K562 (cell line): ENCODE results near the gene ITGAD. TPM values are rescaled to one million over a fixed set of nuclear protein-coding genes. Genes with fewer than 3 reads are reported as not detected.
A peak's percentile ranks its signal among the peaks of the same experiment; 100 is the strongest.

Experiments used
- ARID3A ChIP-seq: IDR thresholded peaks from 2 replicates; pipeline ENCODE4 v1.6.1; 2012; ENCODE audit warnings: low read depth, low read length, improper control_type of control experiment, borderline replicate concordance
- ATF1 ChIP-seq, 2 experiments: fragments of 450-650 bp in 1 of 2; IDR thresholded peaks; 2 replicates each; pipeline ENCODE4 v1.6.1; 2016; ENCODE audit warnings: missing compliant biosample characterization in 1 of 2, missing genetic modification characterization in 1 of 2
- BCL6 ChIP-seq: fragments of 250-450 bp; sonication (Bioruptor Pico); IDR thresholded peaks from 2 replicates; pipeline ENCODE4 v1.4.0; 2020
- CBFA2T2 ChIP-seq: fragments of 450-650 bp; conservative IDR thresholded peaks from 2 replicates; pipeline ENCODE4 v1.6.1; 2017; ENCODE audit warnings: mild to moderate bottlenecking
- CEBPB ChIP-seq: fragments of 450-650 bp; IDR thresholded peaks from 2 replicates; pipeline ENCODE4 v1.6.1; 2016; ENCODE audit warnings: missing genetic modification characterization, missing compliant biosample characterization
- CEBPG ChIP-seq, 3 experiments: fragments of 200-800 bp in 1 of 3; sonication (Bioruptor generic) in 1 of 3; sonication (generic) in 1 of 3; formaldehyde crosslinking in 1 of 3; IDR thresholded peaks in 2 of 3; conservative IDR thresholded peaks in 1 of 3; 2 replicates each; pipeline versions ENCODE4 v1.6.1 to v1.8.0; 2016 to 2022; ENCODE audit warnings: missing compliant biosample characterization in 2 of 3, missing genetic modification characterization in 2 of 3, mild to moderate bottlenecking in 1 of 3, missing genetic modification reagents in 1 of 3
- ESRRA ChIP-seq: fragments of 450-650 bp; IDR thresholded peaks from 2 replicates; pipeline ENCODE4 v1.6.1; 2014; ENCODE audit warnings: low read depth, mild to moderate bottlenecking, moderate library complexity, borderline replicate concordance
- FOXM1 ChIP-seq, 2 experiments: fragments of 450-650 bp in 1 of 2; sonication (generic) in 1 of 2; formaldehyde crosslinking in 1 of 2; IDR thresholded peaks; 2 replicates each; pipeline versions ENCODE4 v1.6.1 to v1.9.0; 2017 to 2022; ENCODE audit warnings: low read depth in 2 of 2, mild to moderate bottlenecking in 2 of 2, missing genetic modification reagents in 1 of 2, moderate library complexity in 1 of 2
- NELFE ChIP-seq: IDR thresholded peaks from 2 replicates; pipeline ENCODE4 v1.6.1; 2011; ENCODE audit warnings: mild to moderate bottlenecking; ENCODE audit not compliant: insufficient read depth, insufficient read length
- RBM25 ChIP-seq: fragments of 200-400 bp; formaldehyde crosslinking; IDR thresholded peaks from 2 replicates; pipeline ENCODE4 v1.6.1; 2018; ENCODE audit warnings: low read length, low read depth, moderate library complexity; ENCODE audit not compliant: severe bottlenecking
- RHOXF2B ChIP-seq: fragments of 250-450 bp; sonication (Bioruptor Pico); conservative IDR thresholded peaks from 2 replicates; pipeline ENCODE4 v1.5.1; 2021
- XRCC5 ChIP-seq: fragments of 200-400 bp; formaldehyde crosslinking; IDR thresholded peaks from 2 replicates; pipeline ENCODE4 v1.6.1; 2017; ENCODE audit warnings: low read depth, mild to moderate bottlenecking, low read length
- ZBTB34 ChIP-seq: fragments of 250-450 bp; sonication (Bioruptor Pico); IDR thresholded peaks from 2 replicates; pipeline ENCODE4 v1.8.0; 2021; ENCODE audit warnings: mild to moderate bottlenecking, moderate library complexity
- ZBTB9 ChIP-seq: fragments of 450-650 bp; formaldehyde crosslinking; IDR thresholded peaks from 2 replicates; pipeline ENCODE4 v1.4.0; 2020; ENCODE audit warnings: mild to moderate bottlenecking, moderate library complexity
- ZC3H8 ChIP-seq: fragments of 450-650 bp; IDR thresholded peaks from 2 replicates; pipeline ENCODE4 v1.6.1; 2017
- polyA plus RNA-seq, 8 experiments: library from polyadenylated mRNA; depleted of rRNA in 4 of 8; stranded (reverse) in 5 of 8; unstranded in 3 of 8; fragments of >200 nt; fragmentation: Nextera tagmentation in 2 of 8; fragmentation: Illumina TruSeq in 1 of 8; extraction: Ambion mirVana in 2 of 8; extraction: Trizol in 1 of 8; gene quantifications; 2 replicates each; pipeline versions ENCODE4 v1.2.1 to v1.2.3, GENCODE V29; 2011 to 2014; ENCODE audit warnings: inconsistent platforms in 1 of 8, missing spikeins in 1 of 8
- total RNA-seq, 7 experiments: library from RNA; depleted of rRNA in 6 of 7; stranded (reverse); fragments of >200 nt in 6 of 7; fragmentation: Illumina TruSeq in 2 of 7; extraction: Trizol in 2 of 7; gene quantifications; 2 replicates each; pipeline versions ENCODE4 v1.2.1 to v1.2.3, GENCODE V29; 2011 to 2021; ENCODE audit warnings: low replicate concordance in 1 of 7
- TF ChIP-seq, protein P1 (sequence below): IDR thresholded peaks from 2 replicates; pipeline ENCODE4 v1.6.1; 2011; ENCODE audit warnings: borderline replicate concordance, low read depth, mild to moderate bottlenecking, moderate library complexity, low read length; ENCODE audit not compliant: insufficient read depth, poor library complexity, severe bottlenecking
- TF ChIP-seq, protein P2 (sequence below), 2 experiments: fragments of 250-450 bp in 1 of 2; fragments of 450-650 bp in 1 of 2; sonication (Bioruptor Pico) in 1 of 2; IDR thresholded peaks; 2 replicates each; pipeline versions ENCODE4 v1.6.1 to v1.8.0; 2016 to 2021; ENCODE audit warnings: mild to moderate bottlenecking in 2 of 2, moderate library complexity in 2 of 2, missing compliant biosample characterization in 1 of 2, missing genetic modification characterization in 1 of 2
- TF ChIP-seq, protein P3 (sequence below): fragments of 250-450 bp; sonication (Bioruptor Pico); IDR thresholded peaks from 2 replicates; pipeline ENCODE4 v1.5.0; 2021

Gene ITGAD
- total and polyA plus RNA-seq, 9 of the 15 experiments (the other 6 are each of a cell fraction or from before 2014, with no cell fraction given): not detected

GRCh38 chr16:31382485-31383161 is 10.5 kb upstream of the ITGAD start (continued):
- TF ChIP-seq, protein P1, sequence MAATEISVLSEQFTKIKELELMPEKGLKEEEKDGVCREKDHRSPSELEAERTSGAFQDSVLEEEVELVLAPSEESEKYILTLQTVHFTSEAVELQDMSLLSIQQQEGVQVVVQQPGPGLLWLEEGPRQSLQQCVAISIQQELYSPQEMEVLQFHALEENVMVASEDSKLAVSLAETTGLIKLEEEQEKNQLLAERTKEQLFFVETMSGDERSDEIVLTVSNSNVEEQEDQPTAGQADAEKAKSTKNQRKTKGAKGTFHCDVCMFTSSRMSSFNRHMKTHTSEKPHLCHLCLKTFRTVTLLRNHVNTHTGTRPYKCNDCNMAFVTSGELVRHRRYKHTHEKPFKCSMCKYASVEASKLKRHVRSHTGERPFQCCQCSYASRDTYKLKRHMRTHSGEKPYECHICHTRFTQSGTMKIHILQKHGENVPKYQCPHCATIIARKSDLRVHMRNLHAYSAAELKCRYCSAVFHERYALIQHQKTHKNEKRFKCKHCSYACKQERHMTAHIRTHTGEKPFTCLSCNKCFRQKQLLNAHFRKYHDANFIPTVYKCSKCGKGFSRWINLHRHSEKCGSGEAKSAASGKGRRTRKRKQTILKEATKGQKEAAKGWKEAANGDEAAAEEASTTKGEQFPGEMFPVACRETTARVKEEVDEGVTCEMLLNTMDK: peak; percentile 65
- TF ChIP-seq CBFA2T2 (no peak), RHOXF2B (CRISPR knock-in tag) (no peak), NELFE (no peak), FOXM1 (IDR thresholded peaks at IDR 0.05; ENCODE audit: low read depth) (no peak), FOXM1 (CRISPR knock-in tag; IDR thresholded peaks at IDR 0.05; ENCODE audit: low read depth) (no peak), ZBTB9 (CRISPR knock-in tag) (no peak), ZBTB34 (no peak), XRCC5 (0 out of 2 replicates have a peak, but pooled peaks have one; percentile 45), ESRRA (no peak), CEBPG (CRISPR knock-in tag; IDR thresholded peaks at IDR 0.05) (peak; percentile 82), CEBPG (tag; conservative IDR thresholded peaks at IDR 0.05 in 1 of 2, IDR thresholded peaks at IDR 0.05 in 1 of 2) (peak; percentile 68 to 93), ARID3A (no peak), ZC3H8 (no peak), BCL6 (CRISPR knock-in tag) (no peak), RBM25 (no peak), CEBPB (peak; percentile 93), ATF1 (CRISPR knock-in tag; IDR thresholded peaks at IDR 0.05) (no peak), ATF1 (tag; IDR thresholded peaks at IDR 0.05) (no peak)
- TF ChIP-seq, protein P2, sequence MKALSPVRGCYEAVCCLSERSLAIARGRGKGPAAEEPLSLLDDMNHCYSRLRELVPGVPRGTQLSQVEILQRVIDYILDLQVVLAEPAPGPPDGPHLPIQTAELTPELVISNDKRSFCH (CRISPR knock-in tag; IDR thresholded peaks at IDR 0.05): no peak
- TF ChIP-seq, protein P2 (tag; IDR thresholded peaks at IDR 0.05): no peak
- TF ChIP-seq, protein P3, sequence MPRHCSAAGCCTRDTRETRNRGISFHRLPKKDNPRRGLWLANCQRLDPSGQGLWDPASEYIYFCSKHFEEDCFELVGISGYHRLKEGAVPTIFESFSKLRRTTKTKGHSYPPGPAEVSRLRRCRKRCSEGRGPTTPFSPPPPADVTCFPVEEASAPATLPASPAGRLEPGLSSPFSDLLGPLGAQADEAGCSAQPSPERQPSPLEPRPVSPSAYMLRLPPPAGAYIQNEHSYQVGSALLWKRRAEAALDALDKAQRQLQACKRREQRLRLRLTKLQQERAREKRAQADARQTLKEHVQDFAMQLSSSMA (CRISPR knock-in tag): no peak
